DOHH2 (cell line): ENCODE measurements around the gene KCNJ12.
"Not testable (repeated sequence)": the region's sequence is repeated elsewhere in the genome, so short reads cannot be mapped to it uniquely, and the experiment has no call there.

Experiments used
- CTCF ChIP-seq: fragments of 200-600 bp; sonication (generic); IDR thresholded peaks from one replicate; pipeline ENCODE4 v1.5.1; 2014; ENCODE audit warnings: antibody characterized with exemption, mild to moderate bottlenecking, low read depth, low read length; ENCODE audit not compliant: poor library complexity, severe bottlenecking
- EZH2phosphoT487 ChIP-seq: fragments of 200-600 bp; sonication (generic); IDR thresholded peaks from 2 replicates; pipeline ENCODE4 v1.6.1; 2017; ENCODE audit warnings: borderline replicate concordance, mild to moderate bottlenecking, antibody characterized with exemption, low read length, moderate library complexity, mixed read lengths

- not testable (repeated sequence) for TF ChIP-seq CTCF, EZH2phosphoT487
Observed at GRCh38 chr17:21426876-21427275, 50.7 kb downstream of the KCNJ12 start.
